ENCODE data around the gene FARS2.
A peak's percentile ranks its signal among the peaks of the same experiment; 100 is the strongest.

Gene FARS2

DNA sequence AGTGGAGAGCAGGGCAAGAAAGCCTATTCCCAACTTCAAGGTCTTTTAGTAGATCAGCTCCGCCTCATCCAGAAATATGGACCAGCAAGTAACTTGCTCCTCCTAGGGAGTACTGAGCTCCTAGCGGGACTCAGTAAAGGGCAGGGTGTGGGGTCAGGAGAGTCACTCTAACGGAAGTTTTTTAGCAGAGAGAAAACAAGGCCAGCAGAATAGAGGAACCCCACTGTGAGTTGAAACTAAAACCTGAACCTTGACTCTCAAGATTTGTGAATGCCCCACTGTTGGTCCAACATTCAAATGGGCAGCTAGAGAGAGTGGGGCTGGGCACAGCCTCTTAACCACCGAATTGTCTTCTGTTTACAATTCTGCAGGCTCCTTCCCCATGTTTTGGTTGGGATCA lies 244.8 kb downstream of the FARS2 start:
- H3K27me3 Mint-ChIP-seq (ENCODE audit: low read depth): no peaks in the 10 kb centered on the region
- peaks cover 17% of the 10 kb centered on the region for H3K4me1 Mint-ChIP-seq (ENCODE audit: low read depth)
- no peak overlapping the region for H3K4me3 Mint-ChIP-seq
- no peak overlapping the region for H3K27ac Mint-ChIP-seq
- H3K36me3 Mint-ChIP-seq (ENCODE audit: low read depth): peaks cover 2% of the 10 kb centered on the region
- H3K9me3 Mint-ChIP-seq: no peaks in the 10 kb centered on the region
- no peak for DNase-seq (ENCODE audit: low spot score)

DNA sequence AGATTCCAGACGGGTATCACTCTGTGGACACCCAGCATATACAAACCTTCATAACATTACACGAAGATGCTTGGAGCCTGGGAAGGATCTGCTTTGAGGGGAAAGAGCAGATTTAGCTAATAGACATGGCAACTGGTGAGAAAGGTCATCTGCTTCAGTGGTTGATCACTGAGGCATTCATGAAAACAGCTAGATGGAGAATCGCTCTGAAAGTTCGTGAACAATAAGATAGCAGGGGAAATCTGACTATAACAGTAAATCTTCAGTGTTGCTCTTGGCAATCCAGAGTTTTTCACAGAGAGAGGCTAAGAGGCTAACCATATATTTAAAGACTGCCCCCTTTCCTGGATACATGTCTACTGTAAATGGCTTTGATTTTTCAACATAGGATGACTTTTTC lies 245.3 kb downstream of the FARS2 start:
- H3K9me3 Mint-ChIP-seq: no peaks in the 10 kb centered on the region
- H3K36me3 Mint-ChIP-seq (ENCODE audit: low read depth): peaks cover 2% of the 10 kb centered on the region
- DNase-seq (ENCODE audit: low spot score): no peak
- peaks cover 19% of the 10 kb centered on the region for H3K4me1 Mint-ChIP-seq (ENCODE audit: low read depth)
- no peak overlapping the region for H3K27ac Mint-ChIP-seq
- H3K27me3 Mint-ChIP-seq (ENCODE audit: low read depth): no peaks in the 10 kb centered on the region
- H3K4me3 Mint-ChIP-seq: no peak overlapping the region

DNA sequence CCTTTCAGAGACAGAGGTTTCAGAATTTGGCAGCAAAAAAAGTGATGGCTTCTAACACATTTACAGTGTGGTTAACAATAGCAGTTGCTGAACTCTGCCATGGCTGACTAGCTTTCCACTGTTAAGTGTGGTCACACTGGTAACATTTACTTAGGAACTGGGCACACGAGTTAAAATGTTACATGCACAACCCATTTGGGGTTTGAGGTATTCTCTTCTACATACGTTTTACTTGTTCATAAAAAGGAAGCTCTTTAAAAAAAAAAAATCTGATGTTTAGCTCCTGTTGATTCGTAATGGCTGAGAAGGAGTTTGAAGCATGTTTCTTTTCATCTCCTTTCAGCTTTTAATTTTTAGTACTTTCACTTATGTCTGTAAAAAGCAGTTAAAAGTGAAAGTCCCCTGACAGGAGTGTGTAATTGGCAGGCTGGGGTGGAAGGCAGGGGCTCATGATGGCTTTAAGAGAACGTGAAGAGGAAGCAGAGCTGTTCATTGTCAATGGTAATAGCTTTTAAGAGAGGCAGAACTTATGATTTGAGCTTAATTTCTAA lies 245.9 kb downstream of the FARS2 start:
- Mint-ChIP-seq H3K27me3 (ENCODE audit: low read depth) (no peaks in the 10 kb centered on the region), H3K36me3 (ENCODE audit: low read depth) (no peaks in the 10 kb centered on the region), H3K27ac (peak overlapping the region; percentile 0), H3K9me3 (no peaks in the 10 kb centered on the region), H3K4me1 (ENCODE audit: low read depth) (peaks cover 21% of the 10 kb centered on the region), H3K4me3 (peak overlapping the region; percentile 19)
- no peak for DNase-seq (ENCODE audit: low spot score)

DNA sequence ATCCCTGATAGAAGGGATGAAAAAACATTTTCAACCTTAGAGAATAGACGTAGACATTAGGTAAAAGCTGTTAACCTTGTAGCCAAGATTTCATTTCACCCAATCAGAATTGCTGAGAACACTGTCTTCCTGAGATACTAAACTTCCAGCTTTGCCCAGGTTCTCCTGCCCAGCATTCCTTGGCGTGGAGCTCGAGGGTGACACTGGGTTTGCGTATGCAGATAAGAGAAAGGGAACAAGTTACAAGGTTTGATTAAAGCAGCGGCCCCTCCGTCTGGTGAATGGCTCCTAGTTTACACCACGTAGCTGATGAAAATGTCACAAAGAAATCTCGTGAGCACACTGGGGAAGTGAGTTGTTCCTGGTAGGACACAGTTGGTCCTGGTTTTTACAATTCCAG lies 247.8 kb downstream of the FARS2 start:
- Mint-ChIP-seq H3K4me3 (no peak overlapping the region), H3K9me3 (no peaks in the 10 kb centered on the region), H3K36me3 (ENCODE audit: low read depth) (no peaks in the 10 kb centered on the region), H3K27ac (no peak overlapping the region), H3K27me3 (ENCODE audit: low read depth) (no peaks in the 10 kb centered on the region), H3K4me1 (ENCODE audit: low read depth) (peaks cover 29% of the 10 kb centered on the region)
- no peak for DNase-seq (ENCODE audit: low spot score)

DNA sequence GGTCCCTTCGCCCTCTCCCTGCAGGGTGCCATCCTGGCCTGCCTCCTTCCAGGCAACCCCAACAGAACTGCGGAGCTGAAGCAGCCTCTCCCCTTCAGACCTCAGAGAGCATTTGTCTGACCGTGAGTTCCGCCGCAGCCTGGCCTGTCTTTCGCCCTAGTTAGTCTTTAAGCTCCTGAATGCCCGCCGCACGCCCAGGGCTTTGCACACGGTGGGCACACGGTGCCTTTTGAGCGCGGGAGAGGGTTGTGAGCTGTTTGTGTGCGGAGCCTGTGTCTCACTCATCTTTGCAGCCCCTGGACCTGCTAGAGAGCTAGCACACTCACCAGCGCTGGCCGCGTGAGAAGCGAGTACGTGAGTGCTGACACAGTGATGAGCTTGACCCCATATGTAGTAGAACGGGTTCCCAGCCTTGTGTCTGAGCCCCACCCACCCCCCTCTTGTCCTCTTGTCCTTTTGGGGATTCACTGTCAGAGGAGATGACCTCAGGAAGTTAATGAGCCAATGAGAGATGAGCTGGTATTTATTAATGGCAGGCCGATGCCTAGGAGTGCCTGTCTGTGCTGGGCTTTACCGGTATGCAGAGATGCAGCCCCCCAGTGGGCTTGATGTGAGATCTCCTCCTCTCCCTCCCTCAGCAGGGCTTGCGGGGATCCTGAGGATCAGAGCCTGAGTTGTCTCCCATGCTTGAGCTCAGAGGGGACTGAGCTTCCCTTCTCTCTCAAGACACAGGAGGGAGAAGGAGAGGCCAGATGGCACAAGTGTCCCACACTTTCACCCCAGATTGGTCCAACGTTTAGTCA lies 249.2 kb downstream of the FARS2 start:
- no peak for DNase-seq (ENCODE audit: low spot score)
- Mint-ChIP-seq H3K27ac (no peak overlapping the region), H3K36me3 (ENCODE audit: low read depth) (no peaks in the 10 kb centered on the region), H3K4me1 (ENCODE audit: low read depth) (peaks cover 32% of the 10 kb centered on the region), H3K4me3 (no peak overlapping the region), H3K27me3 (ENCODE audit: low read depth) (no peaks in the 10 kb centered on the region), H3K9me3 (no peaks in the 10 kb centered on the region)

DNA sequence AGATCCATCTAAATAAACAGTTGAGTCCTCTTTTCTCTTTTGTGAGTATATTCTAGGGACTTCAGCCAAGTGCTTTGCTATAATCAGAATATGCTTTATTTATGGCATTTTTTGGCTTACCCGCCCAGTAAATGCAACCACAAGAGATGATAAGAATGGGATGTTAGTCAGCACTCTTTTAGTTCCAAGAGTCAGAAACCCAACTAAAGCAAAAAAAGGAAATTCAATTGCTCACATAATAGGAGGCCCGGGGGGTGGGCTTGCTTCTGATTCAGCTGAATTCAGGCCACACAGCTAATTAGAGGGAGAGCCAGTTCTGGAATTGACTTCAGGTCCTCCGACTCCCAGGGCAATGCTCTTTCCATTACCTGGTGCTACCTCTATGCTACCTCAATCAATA lies 250.6 kb downstream of the FARS2 start:
- Mint-ChIP-seq H3K36me3 (ENCODE audit: low read depth) (peaks cover 2% of the 10 kb centered on the region), H3K4me1 (ENCODE audit: low read depth) (peaks cover 32% of the 10 kb centered on the region), H3K27ac (peak overlapping the region; percentile 35), H3K9me3 (no peaks in the 10 kb centered on the region), H3K4me3 (no peak overlapping the region), H3K27me3 (ENCODE audit: low read depth) (no peaks in the 10 kb centered on the region)
- no peak for DNase-seq (ENCODE audit: low spot score)

DNA sequence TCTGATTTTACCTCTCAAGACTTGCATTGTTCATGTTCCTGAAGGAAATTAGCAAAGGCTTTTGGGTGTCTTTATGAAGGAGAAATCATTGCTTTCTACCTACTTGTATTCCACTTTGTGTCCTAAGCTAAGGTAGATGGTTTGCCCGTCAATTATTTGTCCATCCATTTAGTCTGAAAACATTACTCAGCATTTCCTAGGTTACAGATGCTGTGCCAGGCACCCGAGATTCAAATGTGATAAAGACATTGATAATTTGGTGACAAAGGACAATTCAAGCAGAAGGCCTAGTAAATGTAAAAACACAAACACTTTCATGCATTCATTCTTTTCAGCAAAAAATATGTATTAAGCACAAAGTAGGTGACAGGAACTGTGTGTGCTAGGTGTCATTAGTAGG lies 251.1 kb downstream of the FARS2 start:
- no peak overlapping the region for H3K4me3 Mint-ChIP-seq
- no peaks in the 10 kb centered on the region for H3K9me3 Mint-ChIP-seq
- DNase-seq (ENCODE audit: low spot score): no peak
- peaks cover 28% of the 10 kb centered on the region for H3K4me1 Mint-ChIP-seq (ENCODE audit: low read depth)
- H3K36me3 Mint-ChIP-seq (ENCODE audit: low read depth): peaks cover 2% of the 10 kb centered on the region
- H3K27ac Mint-ChIP-seq: peak overlapping the region; percentile 35
- H3K27me3 Mint-ChIP-seq (ENCODE audit: low read depth): no peaks in the 10 kb centered on the region

DNA sequence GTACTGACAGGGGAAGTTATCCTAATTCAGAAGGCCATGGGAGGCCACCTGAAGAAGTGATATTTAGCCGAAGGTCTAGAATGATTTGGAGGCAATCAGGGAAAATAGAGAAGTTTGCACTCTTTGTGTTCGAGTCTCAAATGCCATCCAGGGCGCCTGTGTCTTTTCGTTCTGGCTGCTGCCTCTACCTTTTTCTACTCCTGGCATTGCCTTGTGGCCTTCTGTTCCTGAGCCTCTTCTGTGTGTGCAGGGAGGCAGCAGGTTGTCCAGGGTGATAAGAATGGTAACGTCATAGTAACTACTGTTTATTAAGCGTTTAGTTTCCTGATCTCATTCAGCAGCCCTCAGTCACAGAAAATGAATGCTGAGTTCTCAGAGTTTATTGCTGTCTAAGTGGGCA lies 252.1 kb downstream of the FARS2 start:
- no peaks in the 10 kb centered on the region for H3K9me3 Mint-ChIP-seq
- no peak for DNase-seq (ENCODE audit: low spot score)
- peaks cover 2% of the 10 kb centered on the region for H3K36me3 Mint-ChIP-seq (ENCODE audit: low read depth)
- H3K4me3 Mint-ChIP-seq: no peak overlapping the region
- no peaks in the 10 kb centered on the region for H3K27me3 Mint-ChIP-seq (ENCODE audit: low read depth)
- peaks cover 33% of the 10 kb centered on the region for H3K4me1 Mint-ChIP-seq (ENCODE audit: low read depth)
- H3K27ac Mint-ChIP-seq: no peak overlapping the region

DNA sequence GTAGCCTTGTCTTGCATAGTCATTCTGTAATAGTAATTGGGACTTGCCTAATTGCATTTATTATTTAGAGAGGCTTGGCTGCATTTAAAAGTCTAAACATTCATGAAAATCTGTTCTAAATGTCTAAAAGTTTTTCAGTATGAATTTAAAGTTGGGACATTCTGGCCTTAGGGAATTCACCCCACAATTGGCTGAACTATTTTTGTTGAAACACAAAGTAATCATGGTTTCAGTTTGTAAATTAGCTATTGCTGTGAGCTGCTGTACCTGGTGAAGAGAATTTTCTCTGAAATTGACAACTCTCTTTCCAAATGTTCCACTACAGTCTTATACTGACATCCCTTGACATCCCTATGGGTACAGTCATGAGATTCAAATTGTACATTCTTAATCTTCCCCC lies 253.0 kb downstream of the FARS2 start:
- no peaks in the 10 kb centered on the region for H3K9me3 Mint-ChIP-seq
- no peak overlapping the region for H3K27ac Mint-ChIP-seq
- peaks cover 2% of the 10 kb centered on the region for H3K36me3 Mint-ChIP-seq (ENCODE audit: low read depth)
- H3K4me3 Mint-ChIP-seq: no peak overlapping the region
- peaks cover 39% of the 10 kb centered on the region for H3K4me1 Mint-ChIP-seq (ENCODE audit: low read depth)
- H3K27me3 Mint-ChIP-seq (ENCODE audit: low read depth): no peaks in the 10 kb centered on the region
- no peak for DNase-seq (ENCODE audit: low spot score)

DNA sequence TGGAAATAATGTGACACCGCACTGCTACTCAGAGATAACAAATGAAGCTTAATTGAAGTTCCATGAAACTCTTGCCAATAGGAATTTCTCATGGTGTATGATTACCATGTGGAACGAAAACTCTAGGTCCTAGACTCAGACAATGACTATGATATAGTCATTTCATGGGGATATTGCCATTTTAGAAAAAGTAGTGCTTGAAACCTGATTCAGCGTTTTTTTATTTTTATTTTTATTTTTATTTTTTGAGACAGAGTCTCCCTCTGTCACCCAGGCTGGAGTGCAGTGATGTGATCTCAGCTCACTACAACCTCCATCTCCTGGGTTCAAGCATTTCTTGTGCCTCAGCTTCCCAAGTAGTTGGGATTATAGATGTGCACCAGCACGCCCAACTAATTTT lies 253.9 kb downstream of the FARS2 start:
- Mint-ChIP-seq H3K4me1 (ENCODE audit: low read depth) (peaks cover 44% of the 10 kb centered on the region), H3K9me3 (no peaks in the 10 kb centered on the region), H3K27ac (no peak overlapping the region), H3K36me3 (ENCODE audit: low read depth) (peaks cover 2% of the 10 kb centered on the region), H3K27me3 (ENCODE audit: low read depth) (no peaks in the 10 kb centered on the region), H3K4me3 (no peak overlapping the region)
- no peak for DNase-seq (ENCODE audit: low spot score)

DNA sequence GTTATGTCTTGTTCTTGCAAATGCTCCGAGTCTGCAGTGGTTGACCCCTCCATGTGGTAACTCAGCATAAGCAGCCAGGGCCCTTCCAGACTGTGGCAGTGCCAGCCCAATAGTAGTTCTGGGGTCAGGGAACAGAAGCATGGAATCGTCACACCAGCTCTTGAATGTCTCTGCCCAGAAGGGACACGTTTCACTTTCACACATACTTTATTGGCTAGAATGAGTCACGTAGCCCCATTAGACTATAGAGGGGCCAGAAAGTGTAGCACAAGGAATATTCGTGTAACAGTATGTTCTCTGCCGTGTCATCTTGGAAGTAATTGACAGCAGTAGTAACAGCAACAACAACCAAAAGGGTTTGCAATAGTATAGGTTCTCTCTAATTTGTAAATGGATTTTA lies 254.7 kb downstream of the FARS2 start:
- H3K27ac Mint-ChIP-seq: no peak overlapping the region
- H3K4me1 Mint-ChIP-seq (ENCODE audit: low read depth): peaks cover 44% of the 10 kb centered on the region
- DNase-seq (ENCODE audit: low spot score): no peak
- H3K27me3 Mint-ChIP-seq (ENCODE audit: low read depth): no peaks in the 10 kb centered on the region
- H3K36me3 Mint-ChIP-seq (ENCODE audit: low read depth): peaks cover 2% of the 10 kb centered on the region
- H3K4me3 Mint-ChIP-seq: no peak overlapping the region
- no peaks in the 10 kb centered on the region for H3K9me3 Mint-ChIP-seq

DNA sequence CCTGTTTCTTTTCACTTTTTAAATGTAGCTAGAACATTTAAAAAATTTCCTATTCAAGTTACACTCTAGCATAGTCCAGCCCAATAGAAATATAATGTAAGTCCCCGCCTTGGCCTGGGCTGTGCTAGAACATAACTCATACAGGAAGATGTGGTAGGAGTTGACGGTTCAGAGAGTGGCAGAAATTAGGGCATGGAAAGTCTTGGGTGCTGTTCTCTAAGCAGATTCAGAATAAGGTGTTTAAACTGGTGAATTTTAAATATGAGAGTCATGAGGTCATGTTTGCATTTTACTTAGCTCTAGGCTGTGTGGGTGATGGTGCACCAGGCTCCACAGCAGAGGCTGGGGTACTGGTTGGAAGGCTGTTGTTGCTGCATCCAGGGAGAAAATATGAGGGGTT lies 256.5 kb downstream of the FARS2 start:
- Mint-ChIP-seq H3K36me3 (ENCODE audit: low read depth) (peaks cover 2% of the 10 kb centered on the region), H3K4me1 (ENCODE audit: low read depth) (peaks cover 46% of the 10 kb centered on the region), H3K4me3 (peak overlapping the region; percentile 68), H3K27me3 (ENCODE audit: low read depth) (no peaks in the 10 kb centered on the region), H3K27ac (peak overlapping the region; percentile 89), H3K9me3 (no peaks in the 10 kb centered on the region)
- peak; percentile 57 for DNase-seq (ENCODE audit: low spot score)

DNA sequence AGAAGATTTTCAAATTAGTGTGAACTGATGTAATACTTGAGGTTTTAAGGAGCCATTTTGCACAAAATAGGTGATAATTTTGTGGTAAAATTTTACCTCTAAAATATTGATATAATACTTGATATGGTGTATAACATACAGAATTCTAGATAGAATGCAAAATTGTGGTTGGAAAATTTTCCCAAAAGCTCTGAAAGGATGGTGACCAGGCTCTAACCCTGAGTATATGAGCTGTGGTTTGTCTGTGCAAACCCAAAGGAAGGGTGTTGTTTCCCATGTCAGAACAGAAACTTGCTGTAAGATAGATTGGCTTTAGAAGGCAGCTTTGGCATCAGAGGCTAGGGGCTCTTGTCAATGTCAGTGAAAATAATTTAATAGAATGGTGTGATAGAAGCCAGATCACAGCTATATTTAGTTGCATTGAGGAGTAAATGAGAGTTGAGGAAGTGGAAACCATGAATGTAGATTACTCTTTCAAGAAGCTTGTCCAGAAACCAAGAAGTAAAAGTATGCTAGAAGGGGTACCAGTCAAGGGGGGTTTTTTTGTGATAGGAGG lies 257.7 kb downstream of the FARS2 start:
- peaks cover 2% of the 10 kb centered on the region for H3K36me3 Mint-ChIP-seq (ENCODE audit: low read depth)
- peak overlapping the region; percentile 62 for H3K27ac Mint-ChIP-seq
- H3K4me3 Mint-ChIP-seq: peak overlapping the region; percentile 51
- H3K9me3 Mint-ChIP-seq: no peaks in the 10 kb centered on the region
- no peaks in the 10 kb centered on the region for H3K27me3 Mint-ChIP-seq (ENCODE audit: low read depth)
- H3K4me1 Mint-ChIP-seq (ENCODE audit: low read depth): peaks cover 43% of the 10 kb centered on the region
- no peak for DNase-seq (ENCODE audit: low spot score)

DNA sequence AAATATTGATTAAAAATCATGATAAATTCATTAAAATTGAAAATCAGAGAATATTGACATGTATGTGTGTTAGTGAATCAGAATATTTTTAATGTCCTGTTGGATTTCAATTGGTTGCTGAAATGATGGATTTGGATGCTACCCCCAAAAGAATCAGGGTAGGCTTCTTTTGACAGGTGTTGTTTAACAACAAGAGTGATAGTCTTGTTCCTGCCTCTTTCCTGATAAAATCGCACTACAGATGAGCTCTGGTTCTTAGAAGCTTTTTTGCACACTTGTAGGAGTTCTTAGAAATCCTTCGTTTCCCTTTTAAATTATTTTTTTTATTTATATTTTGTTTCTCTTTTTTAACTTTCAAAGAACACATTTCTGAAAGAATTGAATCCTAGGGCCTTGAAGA lies 259.5 kb downstream of the FARS2 start:
- H3K36me3 Mint-ChIP-seq (ENCODE audit: low read depth): peaks cover 4% of the 10 kb centered on the region
- peaks cover 40% of the 10 kb centered on the region for H3K4me1 Mint-ChIP-seq (ENCODE audit: low read depth)
- peak overlapping the region; percentile 56 for H3K4me3 Mint-ChIP-seq
- H3K27ac Mint-ChIP-seq: no peak overlapping the region
- no peak for DNase-seq (ENCODE audit: low spot score)
- H3K27me3 Mint-ChIP-seq (ENCODE audit: low read depth): no peaks in the 10 kb centered on the region
- H3K9me3 Mint-ChIP-seq: no peaks in the 10 kb centered on the region
